ENCODE measurements around the gene BMPR1A.
"Not testable (repeated sequence)": the region's sequence is repeated elsewhere in the genome, so short reads cannot be mapped to it uniquely, and the experiment has no call there.

Gene BMPR1A

DNA sequence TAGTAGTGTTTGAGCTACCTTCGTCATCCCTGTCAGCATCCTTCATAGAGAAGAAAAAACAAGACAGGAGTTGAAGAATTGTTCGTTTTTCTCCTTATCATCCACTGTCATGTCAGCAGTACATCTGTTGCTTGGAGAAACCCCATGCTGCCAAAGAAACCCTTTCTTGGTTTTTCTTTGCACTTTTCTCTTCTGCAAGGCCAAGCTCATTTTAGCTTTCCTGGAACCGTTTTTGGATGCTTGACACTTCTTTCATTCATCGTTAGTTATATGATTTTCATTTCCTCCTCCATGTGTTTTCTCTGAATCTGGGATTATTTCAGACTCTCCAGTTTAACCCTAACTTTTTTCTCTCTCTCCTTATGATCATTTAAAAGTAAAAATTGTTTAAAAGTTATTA lies 142.1 kb downstream of the BMPR1A start:
- no peak for DNase-seq

DNA sequence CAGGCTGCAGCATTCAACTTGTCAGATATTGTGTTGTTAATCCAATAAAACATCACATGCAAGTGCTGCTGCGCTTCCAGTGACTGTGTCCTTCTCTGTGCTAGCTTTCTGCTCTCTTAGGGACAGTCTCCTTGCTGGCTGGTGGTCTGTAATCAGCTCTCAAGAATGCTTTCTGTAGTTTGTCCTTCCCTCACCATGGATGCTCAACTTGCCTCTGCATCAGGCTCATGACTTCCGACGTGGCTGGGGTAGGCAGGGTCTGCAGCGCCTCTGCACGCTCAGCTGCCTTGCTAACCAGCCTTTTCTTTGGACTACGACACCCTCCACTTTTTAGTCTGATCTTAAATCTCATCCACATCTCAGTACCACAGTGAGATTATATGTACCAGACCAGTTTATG lies 142.7 kb downstream of the BMPR1A start:
- DNase-seq: no peak

DNA sequence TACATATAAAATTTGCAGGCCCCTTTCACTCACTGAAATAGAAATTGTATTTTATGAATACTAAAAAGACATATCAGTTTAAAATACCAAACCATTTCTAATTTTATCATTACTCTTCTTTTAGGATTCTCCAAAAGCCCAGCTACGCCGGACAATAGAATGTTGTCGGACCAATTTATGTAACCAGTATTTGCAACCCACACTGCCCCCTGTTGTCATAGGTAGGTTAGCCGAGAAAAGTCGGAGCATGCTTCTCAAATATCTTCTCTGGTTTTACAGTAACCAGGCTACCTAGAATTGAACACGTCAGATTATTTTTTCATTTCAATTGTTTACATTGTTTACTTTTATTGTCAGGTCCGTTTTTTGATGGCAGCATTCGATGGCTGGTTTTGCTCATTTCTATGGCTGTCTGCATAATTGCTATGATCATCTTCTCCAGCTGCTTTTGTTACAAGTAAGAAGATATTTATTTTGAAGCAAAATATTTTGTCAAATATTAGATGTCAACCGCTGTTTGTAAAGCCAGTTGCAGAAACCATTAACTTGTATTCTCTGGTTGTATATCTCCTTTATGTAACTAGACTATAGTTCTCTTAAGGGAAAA lies 143.4 kb downstream of the BMPR1A start:
- no peak for DNase-seq

DNA sequence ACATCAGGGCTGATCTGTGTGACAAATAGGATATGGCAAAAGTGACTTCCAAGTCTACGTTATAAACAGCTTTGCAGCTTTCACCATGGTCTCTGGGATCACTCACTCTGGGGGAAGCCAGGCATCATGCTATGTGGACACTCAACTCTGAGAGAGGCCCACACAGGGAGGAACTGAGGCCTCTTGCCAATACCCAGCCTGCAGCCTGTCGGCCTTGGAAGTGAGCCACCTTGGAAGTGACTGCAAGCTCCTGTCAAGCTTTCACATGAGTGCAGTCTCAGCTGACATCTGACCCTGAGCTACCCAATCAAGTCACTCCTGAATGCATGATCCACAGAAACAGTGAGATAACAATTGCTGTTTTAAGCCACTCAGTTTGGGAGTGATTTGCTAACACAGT lies 144.5 kb downstream of the BMPR1A start:
- DNase-seq: no peak

DNA sequence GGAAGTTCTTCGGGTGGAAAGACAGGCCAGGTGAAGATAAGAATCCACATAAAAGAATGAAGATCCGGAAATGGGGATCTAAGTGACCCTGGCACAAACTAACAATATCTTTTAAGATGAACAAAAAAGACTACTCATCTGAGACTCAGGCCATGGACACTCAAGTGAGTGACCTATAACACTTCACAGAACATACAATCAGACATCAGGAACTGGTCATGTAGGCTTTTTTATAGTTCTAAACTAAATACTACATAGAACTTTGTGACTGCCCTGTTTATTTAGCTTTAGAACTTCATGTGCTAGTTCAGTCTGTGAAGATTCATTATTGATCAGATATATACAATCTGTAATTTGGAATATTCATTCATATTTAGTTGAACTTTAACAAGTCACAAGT lies 148.2 kb downstream of the BMPR1A start:
- no peak for DNase-seq

DNA sequence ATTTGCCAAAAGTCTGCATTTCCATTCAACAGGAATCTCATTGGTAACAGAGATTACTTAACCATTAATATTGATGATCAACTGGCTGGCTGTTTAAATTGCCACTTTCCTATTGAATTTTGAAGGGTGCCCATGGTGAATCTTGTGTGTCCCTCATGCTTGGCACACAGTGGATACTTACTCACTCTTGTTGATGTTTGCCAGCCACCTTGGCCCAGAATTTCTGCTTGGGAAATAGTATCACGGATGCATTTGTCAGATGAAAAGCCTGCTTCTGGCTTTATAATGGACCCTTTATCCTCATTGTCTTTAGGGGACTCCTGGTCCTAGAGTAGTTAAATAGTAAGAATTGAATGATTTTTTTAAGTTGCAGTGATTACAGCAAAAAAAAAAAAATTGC lies 149.0 kb downstream of the BMPR1A start:
- no peak for DNase-seq

DNA sequence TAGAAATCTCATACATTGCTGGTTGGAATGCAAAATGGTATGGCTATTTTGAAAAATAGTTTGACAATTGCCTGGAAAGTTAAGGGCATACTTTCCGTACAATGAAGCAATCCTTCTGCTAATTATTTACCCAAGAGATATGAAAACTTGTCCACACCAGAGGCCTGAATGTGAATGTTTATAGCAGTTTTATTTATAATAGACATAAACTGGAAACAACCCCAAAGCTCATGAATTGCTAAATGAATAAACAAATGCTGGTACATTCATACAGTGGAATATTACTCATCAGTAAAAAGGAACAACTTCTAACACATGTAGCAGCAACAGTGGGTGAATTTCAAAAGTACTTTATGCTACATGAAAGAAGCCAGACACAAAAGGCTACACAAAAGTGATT lies 158.3 kb downstream of the BMPR1A start:
- DNase-seq: no peak

DNA sequence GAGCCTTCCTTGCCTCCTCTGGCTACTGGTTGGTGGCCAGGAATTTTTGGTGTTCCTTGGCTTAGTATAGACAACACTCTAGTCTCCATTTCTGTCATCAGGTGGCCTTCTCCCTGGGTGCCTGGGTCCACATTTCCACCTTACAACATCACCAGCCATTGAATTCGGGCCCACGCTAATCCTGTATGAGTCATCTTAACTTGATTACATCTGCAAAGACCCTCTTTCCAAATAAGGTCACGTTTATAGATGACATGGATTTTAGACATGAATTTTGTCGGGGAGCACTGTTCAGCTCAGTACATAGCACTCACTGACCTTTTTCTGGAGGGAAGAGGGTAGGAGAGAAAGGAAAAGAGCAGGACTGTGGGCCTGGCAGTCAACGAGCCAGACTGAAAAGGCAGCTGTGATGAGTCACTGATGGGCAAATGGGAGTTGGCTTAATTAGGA lies 161.6 kb downstream of the BMPR1A start:
- no peak for DNase-seq

DNA sequence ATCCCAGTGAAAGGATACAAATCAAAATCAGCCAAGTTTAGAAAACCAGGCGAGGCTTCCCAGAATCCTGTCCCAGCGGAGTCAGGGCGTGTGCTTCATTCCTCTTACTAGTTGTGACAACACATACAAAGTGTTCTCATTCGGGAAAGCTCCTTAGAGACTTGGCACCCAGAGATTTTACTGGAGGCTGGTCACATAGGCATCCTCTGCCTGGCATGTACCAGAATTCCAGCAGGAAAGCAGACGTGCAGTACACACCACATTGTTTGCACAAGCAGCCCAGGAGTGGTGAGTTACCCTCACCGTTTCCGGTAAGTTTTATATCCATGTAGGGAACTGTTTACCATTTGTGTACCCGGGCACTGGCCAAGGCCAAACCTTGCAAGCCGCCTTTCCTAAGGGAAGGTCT lies 166.1 kb downstream of the BMPR1A start:
- no peak for DNase-seq

DNA sequence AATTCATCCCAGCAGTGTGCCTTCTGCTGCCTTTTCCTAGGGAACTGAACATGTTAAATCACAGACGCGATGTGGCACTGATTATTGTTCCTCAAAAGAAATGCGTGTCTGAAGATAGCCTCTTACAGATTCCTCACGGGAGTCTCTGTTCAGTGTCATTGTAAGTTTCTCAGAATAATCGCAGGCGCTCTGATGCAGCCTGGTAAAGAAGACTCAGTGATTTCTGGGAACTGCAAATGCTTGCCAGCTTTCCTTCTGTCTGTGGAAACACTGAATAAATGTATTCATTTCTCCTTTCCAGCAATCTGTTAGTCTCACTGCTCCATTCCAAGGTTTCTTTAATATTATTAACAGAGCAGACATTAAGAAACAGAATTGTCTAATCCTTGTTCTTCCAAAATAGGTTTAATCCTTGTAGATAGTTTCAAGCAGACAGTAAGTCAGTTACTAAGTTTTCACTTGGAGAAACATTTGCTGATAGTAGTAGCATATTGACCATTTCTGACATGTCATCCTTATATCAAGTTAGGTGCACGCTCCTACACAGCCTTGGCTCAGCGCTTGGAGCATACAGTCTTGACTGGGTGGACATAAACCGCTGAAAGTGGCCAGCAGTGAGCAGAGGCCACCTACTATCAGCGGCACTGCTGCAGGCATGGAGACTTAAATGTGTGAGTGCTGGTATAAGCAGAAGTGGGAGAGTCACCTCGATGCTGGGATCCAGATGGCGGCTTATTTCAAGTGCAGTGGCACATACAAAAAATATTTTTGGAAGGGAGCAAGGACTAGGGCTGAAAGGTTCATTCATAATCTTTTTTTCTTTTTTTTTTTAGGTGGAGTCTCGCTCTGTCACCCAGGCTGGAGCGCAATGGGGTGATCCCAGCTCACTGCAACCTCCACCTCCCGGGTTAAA lies 173.3 kb downstream of the BMPR1A start:
- no peak for DNase-seq

DNA sequence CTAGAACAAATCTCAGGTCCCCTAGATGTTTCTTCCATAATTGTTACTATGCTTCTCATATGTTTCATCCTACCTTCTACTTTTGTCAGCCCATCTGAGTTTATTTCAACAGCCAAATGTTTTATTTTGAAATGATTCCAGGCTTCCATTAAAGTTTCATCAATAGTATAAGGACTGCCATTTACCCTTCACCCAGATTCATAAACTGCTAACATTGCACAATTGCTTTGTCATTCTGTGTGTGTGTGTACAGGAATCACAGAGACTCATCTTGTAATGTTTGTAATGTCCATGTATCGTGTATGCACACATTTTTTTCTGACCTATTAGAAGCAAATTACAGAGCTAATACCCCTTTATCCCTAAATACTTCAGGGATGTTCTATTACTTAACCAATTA lies 175.5 kb downstream of the BMPR1A start:
- DNase-seq: no peak

DNA sequence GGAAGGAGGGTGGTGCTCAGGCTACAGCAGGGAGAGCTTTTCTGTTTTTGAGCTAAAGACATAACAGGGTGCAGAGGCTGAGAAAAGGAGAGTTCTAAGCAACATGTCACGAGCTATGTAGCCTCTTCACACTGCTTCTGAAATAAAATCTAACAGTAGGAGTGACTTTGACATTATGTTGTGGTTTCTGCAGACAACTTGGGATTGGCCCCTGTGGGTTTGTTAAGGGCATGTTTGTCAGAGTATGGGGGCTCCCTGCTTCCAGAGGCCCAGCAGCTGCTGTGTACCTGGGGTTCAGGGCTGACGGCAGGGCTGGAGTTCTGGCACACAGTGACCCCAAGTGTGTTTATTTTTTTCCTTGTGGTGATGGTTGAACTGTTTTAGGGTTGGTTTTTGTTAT lies 176.3 kb downstream of the BMPR1A start:
- DNase-seq: no peak

DNA sequence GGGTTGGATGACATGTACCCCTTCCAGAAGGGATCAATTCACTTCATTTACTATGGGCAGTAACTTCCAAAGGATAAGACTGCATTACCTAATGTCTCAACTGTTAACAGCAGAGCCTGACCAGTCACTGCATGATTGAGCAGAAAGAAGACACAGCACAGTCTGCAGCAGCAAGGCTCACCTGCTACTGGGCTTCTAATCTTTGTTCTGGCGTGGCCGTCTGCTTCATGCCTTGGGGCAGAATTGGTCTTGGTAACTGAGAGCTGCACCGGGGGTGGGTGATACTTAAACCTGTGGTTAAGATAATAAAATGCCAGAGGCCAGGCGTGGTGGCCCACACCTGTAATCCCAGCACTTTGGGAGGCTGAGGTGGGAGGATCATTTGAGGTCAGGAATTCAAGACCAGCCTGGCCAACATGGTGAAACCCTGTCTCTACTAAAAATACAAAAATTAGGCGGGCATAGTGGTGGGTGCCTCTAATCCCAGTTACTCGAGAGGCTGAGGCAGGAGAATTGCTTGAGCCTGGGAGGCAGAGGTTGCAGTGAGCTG lies 177.8 kb downstream of the BMPR1A start:
- not testable (repeated sequence) for DNase-seq

DNA sequence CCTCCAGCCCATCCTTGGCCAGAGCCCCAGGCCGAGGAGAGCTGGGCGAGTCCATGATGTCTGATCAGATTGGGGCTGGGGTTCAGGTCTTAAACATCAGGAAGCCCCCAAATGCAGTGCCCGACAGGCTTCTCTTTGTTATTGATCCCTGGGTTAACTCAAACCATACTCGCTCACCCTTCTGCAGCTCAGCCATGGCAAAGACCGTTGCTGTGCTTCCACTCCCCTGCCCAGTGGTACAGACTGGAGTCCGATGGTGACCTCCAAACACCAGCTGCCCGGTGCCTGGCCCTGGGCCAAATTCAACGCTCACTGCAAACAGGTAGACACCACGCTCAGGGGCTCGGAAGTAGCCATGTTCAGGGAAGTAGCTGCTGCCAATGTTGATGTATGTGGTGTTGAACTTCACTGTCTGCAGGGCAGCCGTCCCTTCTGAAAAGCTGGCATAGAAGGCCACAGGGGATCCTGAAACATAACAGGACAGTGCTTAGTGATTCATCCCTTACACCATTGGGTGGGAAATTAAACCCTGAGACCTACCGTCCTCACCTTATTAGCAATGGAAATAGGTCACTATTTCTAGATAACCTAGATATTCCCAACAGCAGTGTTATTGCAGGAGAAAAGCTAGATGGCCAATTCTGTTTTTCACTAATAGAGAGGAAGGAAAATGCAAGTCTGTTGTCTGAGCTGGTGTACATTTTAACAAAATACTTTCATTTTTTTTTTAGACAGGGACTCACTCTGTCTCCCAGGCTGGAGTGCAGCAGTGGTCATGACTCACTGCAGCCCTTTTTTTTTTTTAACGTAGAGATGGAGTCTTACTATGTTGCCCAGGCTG lies 180.5 kb downstream of the BMPR1A start:
- DNase-seq: no peak

DNA sequence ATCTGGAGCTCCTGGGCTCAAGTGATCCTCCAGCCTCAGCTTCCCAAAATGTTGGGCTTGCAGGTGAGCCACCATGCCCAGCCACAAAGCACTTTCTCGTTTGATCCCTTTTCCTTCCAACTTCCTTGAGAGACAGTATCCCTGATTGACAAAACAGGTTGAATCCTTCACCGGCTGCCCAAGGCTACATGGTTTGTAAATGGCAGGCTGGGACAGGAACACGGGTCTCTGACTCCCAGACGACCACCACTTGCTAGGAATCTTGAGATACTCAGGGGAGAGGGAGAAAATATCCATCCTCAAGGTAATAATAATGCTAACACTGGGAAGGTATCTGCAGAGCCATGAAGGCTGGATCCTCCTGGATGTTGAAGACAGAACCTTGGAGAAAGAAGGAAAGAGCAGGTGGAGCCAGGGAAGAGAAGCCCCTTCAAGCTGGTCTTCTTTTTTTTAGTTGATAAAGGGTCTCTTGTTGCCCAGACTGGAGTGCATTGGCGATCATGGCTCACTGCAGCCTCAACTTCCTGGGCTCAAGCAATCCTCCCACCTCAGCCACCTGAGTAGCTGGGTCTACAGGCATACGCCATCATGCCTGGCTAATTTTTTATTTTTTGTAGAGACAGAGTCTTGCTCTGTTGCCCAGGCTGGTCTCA lies 181.2 kb downstream of the BMPR1A start:
- no peak for DNase-seq

DNA sequence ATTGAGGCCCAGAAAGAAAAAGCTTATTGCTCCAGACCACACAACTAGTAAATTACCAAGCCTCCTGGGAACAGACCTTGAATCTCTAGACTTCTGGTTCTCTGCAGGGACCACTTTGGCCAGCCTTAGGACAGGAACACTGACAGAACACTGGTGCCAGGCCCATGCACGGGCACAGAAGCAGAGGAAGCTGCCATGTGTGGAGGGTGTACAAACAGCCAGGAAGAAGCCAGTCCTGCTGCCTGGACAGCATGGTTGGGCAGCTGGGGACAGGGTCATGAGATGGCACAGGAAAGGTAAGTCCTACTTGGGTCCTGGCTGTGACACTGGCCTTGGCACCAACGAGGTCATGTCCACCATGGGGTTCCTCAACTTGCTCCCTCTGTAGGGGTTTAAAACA lies 181.8 kb downstream of the BMPR1A start:
- no peak for DNase-seq

DNA sequence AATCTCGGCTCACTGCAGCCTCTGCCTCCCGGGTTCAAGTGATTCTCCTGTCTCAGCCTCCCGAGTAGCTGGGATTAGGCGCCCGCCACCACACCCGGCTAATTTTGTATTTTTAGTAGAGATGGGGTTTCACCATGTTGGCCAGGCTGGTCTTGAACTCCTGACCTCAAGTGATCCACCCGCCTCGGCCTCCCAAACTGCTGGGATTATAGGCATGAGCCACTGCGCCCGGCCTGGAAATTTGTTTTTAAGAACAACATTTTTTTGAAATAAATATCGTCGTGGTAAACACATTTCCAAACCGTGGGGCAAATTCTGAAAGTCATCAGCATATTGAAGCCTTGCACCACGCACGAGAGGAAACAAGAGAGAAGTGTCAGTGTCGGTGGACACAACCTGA lies 183.7 kb downstream of the BMPR1A start:
- DNase-seq: not testable (repeated sequence)

DNA sequence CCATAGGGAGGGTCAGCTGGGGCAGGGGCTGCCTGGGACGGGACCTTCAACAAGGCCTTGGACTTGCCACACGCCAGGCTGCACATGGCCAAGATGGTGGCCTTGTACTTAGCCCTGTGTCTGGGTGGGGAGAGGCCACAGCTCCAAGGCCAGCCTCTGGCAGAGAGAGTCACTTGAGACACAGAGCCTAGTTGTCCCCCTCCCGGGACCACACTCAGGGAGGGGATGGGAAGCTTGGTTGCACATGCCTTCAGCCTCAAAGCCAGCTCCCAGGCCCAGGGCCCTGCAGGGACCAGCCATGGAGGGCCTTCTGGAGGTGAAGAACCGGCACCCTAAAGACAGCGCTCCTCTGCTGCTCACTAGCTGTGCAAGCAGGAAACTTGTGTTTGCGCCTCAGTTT lies 184.3 kb downstream of the BMPR1A start:
- DNase-seq: no peak

DNA sequence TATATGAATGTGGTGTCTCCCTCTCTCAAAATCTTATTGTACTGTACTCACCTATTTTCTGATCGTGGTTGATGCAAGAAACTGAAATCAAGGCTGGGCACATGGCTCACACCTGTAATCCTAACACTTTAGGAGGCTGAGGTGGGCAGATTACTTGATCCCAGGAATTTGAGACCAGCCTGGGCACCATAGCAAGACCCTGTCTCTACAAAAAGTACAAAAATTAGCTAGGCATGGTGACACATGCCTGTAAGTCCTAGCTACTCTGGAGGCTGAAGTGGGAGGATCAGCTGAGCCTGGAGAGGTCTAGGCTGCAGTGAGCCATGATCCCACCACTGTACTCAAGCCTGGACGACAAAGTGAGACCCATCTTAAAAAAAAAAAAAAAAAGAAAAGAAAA lies 185.0 kb downstream of the BMPR1A start:
- DNase-seq: no peak

DNA sequence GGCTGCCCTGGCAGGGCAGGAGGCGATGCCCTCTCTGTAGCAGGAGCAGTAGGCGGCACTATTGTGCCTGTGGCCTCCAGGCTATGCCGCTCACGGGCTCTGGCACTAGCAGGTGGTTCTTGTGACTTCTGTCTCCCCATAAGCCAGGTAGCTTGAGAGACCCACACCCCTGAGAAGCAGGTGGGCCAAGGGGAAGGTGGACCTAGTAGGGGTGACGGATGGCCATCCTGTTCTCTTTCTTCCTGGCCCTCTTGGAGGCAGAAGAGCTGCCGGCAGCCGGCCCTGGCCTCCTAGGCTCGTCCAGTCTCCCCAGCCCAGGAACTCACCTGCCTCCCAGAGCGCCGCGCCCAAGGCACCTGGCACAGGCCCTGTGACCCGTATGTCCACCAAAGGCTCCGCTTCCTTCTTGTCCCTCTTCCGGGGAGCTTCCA lies 185.6 kb downstream of the BMPR1A start:
- DNase-seq: no peak

DNA sequence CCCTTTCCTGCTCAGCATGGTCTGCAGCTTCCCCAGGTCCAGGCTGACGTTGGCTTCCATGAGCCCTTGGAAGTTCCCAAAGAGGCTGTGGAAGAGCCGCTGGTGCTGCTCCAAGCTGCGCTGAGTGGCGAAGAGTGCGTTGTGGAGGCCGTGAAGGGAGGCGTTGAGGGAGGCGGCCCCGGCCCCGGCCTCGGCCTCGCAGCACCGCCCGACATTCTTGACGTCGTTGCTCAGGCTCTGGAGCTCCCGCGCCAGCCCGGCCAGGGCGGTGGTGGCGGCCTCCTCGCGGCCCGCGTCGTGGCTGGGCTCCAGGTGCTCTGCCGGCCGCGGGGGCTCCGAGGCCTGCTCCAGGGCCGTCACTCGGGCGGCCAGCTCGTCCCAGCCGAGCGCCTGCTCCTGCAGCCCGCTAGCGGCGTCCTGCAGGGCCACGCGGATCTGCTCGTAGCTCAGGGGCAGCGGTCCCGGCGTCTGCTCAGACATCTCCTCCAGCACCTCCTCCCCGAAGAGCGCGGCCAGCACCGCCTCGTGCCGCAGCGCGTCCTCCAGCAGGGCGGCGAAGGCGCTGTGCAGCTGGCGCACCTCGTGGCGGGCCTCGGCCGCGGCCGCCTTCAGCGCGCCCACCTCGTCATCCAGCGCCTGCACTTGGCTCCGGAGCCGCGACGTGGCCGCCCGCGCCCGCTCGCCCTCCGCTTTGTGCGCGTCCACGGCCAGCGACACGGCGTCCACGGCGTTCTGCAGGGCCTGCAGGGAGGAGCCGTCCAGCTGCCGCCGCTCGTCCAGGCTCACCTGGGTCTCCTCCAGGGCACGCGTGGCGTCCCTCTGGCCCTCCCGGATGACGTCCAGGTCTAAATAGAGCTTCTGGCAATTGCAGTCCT lies 186.3 kb downstream of the BMPR1A start:
- no peak for DNase-seq
